ENCODE results near the gene IL34. TPM values are rescaled to one million over a fixed set of nuclear protein-coding genes. Genes with fewer than 3 reads are reported as not detected.
A peak's percentile ranks its signal among the peaks of the same experiment; 100 is the strongest.

IL34 gene
- total and polyA plus RNA-seq, 2 experiments from 2014 or later, result not detected

DNA sequence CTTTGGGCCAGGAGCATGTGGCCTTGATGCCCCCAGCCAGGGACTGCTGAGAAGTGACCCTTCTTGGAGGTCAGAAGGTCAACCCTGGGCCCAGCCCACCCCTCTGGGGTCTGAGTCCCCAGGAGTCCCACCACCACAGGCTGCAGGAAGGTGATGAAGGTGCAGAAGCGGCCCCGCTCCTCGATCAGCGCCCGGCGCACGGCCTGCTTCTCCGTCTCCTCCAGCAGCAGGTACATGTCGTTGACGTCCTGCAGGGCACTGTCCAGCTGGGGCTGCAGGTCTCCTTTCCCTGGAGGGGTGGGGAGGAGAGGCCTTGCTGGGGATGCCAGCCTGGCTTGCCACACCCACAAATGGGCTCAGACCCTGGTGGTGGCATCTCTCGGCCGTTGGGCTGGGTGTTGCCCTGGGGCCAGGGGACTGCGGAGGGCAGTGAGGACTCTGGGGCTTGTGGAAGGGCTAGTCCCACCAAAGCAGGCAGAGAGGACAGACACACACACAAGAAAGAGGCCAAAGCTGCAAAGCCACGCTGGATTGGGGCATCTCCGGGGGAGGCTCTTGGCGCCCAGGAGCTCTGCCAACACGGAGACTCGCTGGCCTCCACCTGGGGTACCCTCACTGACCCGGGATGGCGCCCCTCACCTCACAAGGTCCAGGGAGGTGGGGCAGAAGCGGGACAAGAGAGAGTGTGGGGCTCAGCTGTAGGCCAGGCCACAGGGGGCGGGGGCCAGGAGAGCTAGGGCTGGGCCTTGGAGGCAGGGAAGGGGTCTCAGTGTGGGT is 31.9 kb downstream of the IL34 start:
- Histone ChIP-seq H3K27ac (no peak overlapping the region), H3K9me3 (ENCODE audit: low read depth) (no peaks in the 10 kb centered on the region), H3K27me3 (no peaks in the 10 kb centered on the region), H3K36me3 (peaks cover 53% of the 10 kb centered on the region), H3K4me3 (no peak overlapping the region), H3K4me1 (ENCODE audit: low read depth) (no peaks in the 10 kb centered on the region)
- TF ChIP-seq, protein P1, sequence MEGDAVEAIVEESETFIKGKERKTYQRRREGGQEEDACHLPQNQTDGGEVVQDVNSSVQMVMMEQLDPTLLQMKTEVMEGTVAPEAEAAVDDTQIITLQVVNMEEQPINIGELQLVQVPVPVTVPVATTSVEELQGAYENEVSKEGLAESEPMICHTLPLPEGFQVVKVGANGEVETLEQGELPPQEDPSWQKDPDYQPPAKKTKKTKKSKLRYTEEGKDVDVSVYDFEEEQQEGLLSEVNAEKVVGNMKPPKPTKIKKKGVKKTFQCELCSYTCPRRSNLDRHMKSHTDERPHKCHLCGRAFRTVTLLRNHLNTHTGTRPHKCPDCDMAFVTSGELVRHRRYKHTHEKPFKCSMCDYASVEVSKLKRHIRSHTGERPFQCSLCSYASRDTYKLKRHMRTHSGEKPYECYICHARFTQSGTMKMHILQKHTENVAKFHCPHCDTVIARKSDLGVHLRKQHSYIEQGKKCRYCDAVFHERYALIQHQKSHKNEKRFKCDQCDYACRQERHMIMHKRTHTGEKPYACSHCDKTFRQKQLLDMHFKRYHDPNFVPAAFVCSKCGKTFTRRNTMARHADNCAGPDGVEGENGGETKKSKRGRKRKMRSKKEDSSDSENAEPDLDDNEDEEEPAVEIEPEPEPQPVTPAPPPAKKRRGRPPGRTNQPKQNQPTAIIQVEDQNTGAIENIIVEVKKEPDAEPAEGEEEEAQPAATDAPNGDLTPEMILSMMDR (IDR thresholded peaks at IDR 0.05; ENCODE audit: low read depth, low read length), result no peak
- DNase-seq (ENCODE audit: low read depth in 1 of 2, low spot score in 1 of 2), result no peak

DNA sequence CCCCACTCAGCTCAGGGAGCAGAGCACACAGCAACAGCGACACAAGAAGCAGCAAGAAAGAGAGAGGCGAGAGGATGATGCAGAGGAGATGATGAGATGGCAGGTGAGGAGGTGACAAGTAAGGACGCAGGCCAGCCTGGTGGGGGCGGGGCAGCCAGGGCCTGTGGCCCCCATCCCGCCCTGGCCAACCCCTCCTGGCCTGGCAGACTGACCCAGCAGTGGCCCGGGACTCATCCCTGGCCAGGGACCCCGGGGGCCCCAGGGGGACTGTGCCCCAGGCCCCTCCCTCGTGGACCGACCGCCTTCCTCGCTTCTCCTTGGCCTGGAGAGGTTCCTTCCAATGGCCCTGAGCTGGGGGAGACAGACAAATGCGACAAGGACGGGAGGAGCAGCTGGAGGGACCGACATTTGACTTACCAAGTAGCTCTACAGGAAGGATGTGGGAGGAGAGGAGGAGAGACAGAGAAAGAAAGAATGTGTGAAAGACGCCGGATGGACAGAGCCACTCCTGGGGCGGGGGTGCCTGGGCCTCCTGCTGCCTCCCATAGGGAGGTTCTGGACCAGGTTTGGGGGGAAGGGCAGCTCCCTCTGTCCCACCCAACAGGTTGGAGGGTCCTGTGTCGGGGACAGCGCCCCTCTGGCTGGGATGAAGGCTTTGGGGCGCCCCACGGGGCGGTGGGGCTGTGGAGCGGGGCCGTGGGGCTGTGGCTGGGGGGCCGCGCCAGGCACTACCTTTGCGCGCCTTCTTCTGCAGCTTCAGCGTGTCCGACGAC is 32.7 kb downstream of the IL34 start:
- TF ChIP-seq, protein P1 (IDR thresholded peaks at IDR 0.05; ENCODE audit: low read depth, low read length), result no peak
- Histone ChIP-seq H3K4me1 (ENCODE audit: low read depth) (no peaks in the 10 kb centered on the region), H3K27ac (no peak overlapping the region), H3K27me3 (no peaks in the 10 kb centered on the region), H3K4me3 (no peak overlapping the region), H3K9me3 (ENCODE audit: low read depth) (no peaks in the 10 kb centered on the region), H3K36me3 (peaks cover 48% of the 10 kb centered on the region)
- no peak for DNase-seq (ENCODE audit: low read depth in 1 of 2, low spot score in 1 of 2)

DNA sequence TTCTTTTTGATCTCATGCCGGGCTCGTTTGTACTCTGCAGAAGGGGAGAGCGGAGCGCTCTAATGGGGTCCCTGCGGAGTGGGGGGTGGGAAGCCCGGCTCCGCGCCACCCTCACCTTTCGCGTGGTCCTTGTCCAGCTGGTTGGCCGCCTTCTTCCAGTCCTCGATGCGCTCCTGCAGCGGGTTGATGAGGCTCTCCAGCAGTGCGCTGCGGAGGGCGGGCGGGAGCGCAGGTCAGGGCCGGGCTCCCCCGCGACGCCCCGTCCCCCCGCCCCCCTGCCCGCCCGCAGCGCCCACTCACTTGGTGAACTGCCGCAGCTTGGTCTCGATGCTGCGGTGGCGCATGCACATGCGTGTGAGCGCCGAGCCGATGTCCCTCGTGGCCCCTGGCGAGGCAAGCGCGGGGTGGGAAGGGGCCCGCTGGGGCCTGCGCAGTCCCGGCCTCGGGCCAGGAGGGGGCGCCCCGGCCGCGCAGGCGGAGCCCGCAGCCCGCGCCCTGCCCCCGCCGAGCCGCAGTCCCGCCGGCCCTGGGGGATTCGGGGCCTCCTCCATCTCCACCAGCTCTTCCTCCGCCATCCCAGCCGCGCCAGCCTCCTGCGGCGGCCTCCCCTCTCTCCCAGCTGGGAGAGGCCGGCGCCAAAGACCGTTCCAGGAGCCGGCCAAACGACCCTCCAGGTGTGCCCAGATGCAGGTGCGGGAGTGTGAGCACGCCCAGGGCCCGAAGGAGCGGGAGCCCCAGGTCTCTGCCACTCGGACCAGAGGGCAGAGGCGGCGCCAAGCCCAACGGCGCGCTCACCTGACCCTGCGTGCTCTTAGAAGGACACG is 33.5 kb downstream of the IL34 start:
- Histone ChIP-seq H3K27me3 (no peaks in the 10 kb centered on the region), H3K36me3 (peaks cover 41% of the 10 kb centered on the region), H3K9me3 (ENCODE audit: low read depth) (no peaks in the 10 kb centered on the region), H3K27ac (no peak overlapping the region), H3K4me1 (ENCODE audit: low read depth) (peaks cover 7% of the 10 kb centered on the region), H3K4me3 (no peak overlapping the region)
- peak; percentile 37 to 65 for DNase-seq (ENCODE audit: low read depth in 1 of 2, low spot score in 1 of 2)
- TF ChIP-seq, protein P1 (IDR thresholded peaks at IDR 0.05; ENCODE audit: low read depth, low read length), result peak; percentile 37

DNA sequence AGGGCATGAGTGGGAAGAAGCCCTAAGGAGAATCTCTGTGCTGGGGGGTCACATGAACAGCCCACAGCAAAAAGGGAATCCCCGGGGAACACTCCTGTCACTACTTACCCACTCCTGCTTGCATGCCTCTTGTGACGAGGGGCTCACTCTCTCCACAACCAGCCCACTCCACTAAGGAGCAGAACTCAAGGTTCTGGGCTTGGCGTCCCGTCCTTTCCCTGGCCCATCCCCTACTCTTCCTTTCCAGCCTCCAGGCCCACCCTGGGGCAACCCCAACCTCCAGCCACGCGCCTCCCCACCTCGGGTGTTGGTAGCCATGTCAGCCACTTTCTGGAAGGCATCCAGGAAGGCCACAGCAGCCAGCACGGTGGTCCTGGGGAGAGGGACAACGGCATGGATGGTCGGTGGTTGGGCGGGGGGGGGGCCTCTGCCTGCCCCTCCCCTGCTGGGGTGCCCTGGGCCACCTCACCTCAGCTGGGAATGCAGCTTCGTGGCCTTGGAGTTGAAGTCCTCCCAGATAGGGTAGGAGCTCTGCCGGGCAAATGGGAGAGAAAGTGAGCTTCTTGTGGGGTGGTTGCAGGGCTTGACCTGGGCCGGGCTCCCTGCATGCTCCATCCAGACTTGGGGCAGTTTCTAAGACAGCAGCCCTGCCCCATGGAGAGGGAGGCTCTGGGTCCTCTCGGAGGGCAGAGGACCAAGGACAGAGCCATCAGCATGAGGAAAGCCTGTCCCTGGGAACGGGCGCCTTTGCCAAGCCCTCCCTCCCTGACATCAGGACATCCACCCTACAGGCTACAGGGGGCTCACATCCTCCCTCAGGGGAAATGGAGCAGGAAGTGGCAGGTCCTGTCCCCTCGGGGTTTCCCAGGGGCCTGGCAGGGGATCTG is 34.4 kb downstream of the IL34 start:
- TF ChIP-seq, protein P1 (IDR thresholded peaks at IDR 0.05; ENCODE audit: low read depth, low read length), result no peak
- peaks cover 34% of the 10 kb centered on the region for H3K36me3 ChIP-seq
- H3K27ac ChIP-seq, result no peak overlapping the region
- no peaks in the 10 kb centered on the region for H3K27me3 ChIP-seq
- DNase-seq (ENCODE audit: low read depth in 1 of 2, low spot score in 1 of 2), result no peak
- H3K4me3 ChIP-seq, result no peak overlapping the region
- peaks cover 7% of the 10 kb centered on the region for H3K4me1 ChIP-seq (ENCODE audit: low read depth)
- no peaks in the 10 kb centered on the region for H3K9me3 ChIP-seq (ENCODE audit: low read depth)

Measured in cardiac muscle cell (in vitro differentiated cells and primary cell).